Transverse colon (tissue), 4 donors: ENCODE data around the gene ERC2.

Source experiments
- POLR2A ChIP-seq: fragments of 450-650 bp; IDR thresholded peaks from one replicate; pipeline ENCODE4 v1.6.1; 2016; ENCODE audit warnings: antibody characterized with exemption, mild to moderate bottlenecking, moderate library complexity
- POLR2AphosphoS5 ChIP-seq, 3 donors: sonication (generic); formaldehyde crosslinking; IDR thresholded peaks; one replicate each; pipeline ENCODE4 v1.6.1; 2016; ENCODE audit warnings: antibody characterized with exemption in 3 of 3
- TF ChIP-seq, protein P1 (sequence below), 5 experiments: fragments of 200-600 bp in 3 of 5; fragments of 450-650 bp in 2 of 5; sonication (generic) in 3 of 5; IDR thresholded peaks; 1 replicate in 2 of 5; 2 replicates in 3 of 5; pipeline ENCODE4 v1.5.1; 2016 to 2017; ENCODE audit warnings: antibody characterized with exemption in 5 of 5, inconsistent platforms in 3 of 5, mild to moderate bottlenecking in 2 of 5, moderate library complexity in 1 of 5

DNA sequence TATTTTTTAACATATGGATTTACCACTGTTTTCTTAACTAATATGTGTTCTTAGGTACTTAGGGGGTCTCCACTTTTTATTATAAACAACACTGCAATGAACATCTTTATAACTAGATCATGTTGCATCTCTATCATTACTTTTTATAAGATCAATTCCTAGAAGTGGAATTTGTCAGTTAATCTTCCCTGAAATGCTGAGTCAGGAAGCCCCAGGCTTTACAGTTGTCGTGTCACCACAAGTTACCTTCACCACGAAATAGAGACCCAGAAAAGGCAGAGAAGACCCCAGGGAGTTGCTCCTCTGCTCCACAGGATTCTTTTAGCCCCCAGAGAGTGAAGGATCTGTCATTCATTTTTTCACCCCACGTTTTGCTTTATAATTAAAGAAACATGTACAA is 34.5 kb upstream of the ERC2 start:
- TF ChIP-seq POLR2A: no peak
- TF ChIP-seq, protein P1, sequence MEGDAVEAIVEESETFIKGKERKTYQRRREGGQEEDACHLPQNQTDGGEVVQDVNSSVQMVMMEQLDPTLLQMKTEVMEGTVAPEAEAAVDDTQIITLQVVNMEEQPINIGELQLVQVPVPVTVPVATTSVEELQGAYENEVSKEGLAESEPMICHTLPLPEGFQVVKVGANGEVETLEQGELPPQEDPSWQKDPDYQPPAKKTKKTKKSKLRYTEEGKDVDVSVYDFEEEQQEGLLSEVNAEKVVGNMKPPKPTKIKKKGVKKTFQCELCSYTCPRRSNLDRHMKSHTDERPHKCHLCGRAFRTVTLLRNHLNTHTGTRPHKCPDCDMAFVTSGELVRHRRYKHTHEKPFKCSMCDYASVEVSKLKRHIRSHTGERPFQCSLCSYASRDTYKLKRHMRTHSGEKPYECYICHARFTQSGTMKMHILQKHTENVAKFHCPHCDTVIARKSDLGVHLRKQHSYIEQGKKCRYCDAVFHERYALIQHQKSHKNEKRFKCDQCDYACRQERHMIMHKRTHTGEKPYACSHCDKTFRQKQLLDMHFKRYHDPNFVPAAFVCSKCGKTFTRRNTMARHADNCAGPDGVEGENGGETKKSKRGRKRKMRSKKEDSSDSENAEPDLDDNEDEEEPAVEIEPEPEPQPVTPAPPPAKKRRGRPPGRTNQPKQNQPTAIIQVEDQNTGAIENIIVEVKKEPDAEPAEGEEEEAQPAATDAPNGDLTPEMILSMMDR (IDR thresholded peaks at IDR 0.05): no peak
- TF ChIP-seq POLR2AphosphoS5 (IDR thresholded peaks at IDR 0.05): no peak
